BE2C (cell line): ENCODE results near the gene FBXO8.

ENCODE experiments used
- DNase-seq: peaks from one replicate; pipeline ENCODE4 v3.0.0-alpha.2; 2020
- H3K27me3 ChIP-seq: fragments of 250-450 bp; sonication (Bioruptor Pico); 2 replicates; pipeline ENCODE4 v1.5.1; 2020; ENCODE audit warnings: mild to moderate bottlenecking
- H3K36me3 ChIP-seq: fragments of 250-450 bp; sonication (Bioruptor Pico); 2 replicates; pipeline ENCODE4 v1.5.1; 2020; ENCODE audit warnings: mild to moderate bottlenecking
- H3K4me1 ChIP-seq: fragments of 250-450 bp; sonication (Bioruptor Pico); 2 replicates; pipeline ENCODE4 v1.5.1; 2020
- H3K4me3 ChIP-seq: 2 replicates; pipeline ENCODE4 v1.5.1; 2011; ENCODE audit warnings: low read depth, low read length
- H3K9me3 ChIP-seq: fragments of 250-450 bp; sonication (Bioruptor Pico); 2 replicates; pipeline ENCODE4 v1.5.1; 2020
- TF ChIP-seq, protein P1 (sequence below): IDR thresholded peaks from 2 replicates; pipeline ENCODE4 v1.5.1; 2012; ENCODE audit warnings: mild to moderate bottlenecking, low read depth, low read length

The FBXO8 gene

DNA sequence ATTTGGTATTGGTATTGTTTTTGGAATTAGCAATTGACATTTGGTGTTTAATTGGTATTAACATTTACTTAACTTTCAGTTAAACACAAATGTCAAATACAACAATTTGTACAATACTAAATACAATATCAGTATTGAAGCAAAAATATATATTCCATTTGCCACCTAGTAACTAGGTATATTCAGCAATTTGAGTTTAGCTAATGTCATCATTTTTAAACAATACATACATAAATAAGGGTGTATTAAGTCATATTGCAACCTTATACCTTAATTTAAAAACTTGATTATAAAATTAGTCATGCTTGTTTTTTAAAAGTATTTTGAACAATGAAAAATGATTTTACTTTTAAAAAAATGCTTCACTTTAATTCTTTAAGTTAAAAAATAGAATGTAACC is 53.3 kb downstream of the FBXO8 start:
- H3K9me3 ChIP-seq, result no peaks in the 10 kb centered on the region
- peaks cover 5% of the 10 kb centered on the region for H3K36me3 ChIP-seq
- H3K4me3 ChIP-seq, result no peak overlapping the region
- peaks cover 52% of the 10 kb centered on the region for H3K4me1 ChIP-seq
- no peak for DNase-seq
- no peaks in the 10 kb centered on the region for H3K27me3 ChIP-seq
- TF ChIP-seq, protein P1, sequence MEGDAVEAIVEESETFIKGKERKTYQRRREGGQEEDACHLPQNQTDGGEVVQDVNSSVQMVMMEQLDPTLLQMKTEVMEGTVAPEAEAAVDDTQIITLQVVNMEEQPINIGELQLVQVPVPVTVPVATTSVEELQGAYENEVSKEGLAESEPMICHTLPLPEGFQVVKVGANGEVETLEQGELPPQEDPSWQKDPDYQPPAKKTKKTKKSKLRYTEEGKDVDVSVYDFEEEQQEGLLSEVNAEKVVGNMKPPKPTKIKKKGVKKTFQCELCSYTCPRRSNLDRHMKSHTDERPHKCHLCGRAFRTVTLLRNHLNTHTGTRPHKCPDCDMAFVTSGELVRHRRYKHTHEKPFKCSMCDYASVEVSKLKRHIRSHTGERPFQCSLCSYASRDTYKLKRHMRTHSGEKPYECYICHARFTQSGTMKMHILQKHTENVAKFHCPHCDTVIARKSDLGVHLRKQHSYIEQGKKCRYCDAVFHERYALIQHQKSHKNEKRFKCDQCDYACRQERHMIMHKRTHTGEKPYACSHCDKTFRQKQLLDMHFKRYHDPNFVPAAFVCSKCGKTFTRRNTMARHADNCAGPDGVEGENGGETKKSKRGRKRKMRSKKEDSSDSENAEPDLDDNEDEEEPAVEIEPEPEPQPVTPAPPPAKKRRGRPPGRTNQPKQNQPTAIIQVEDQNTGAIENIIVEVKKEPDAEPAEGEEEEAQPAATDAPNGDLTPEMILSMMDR, result no peak

DNA sequence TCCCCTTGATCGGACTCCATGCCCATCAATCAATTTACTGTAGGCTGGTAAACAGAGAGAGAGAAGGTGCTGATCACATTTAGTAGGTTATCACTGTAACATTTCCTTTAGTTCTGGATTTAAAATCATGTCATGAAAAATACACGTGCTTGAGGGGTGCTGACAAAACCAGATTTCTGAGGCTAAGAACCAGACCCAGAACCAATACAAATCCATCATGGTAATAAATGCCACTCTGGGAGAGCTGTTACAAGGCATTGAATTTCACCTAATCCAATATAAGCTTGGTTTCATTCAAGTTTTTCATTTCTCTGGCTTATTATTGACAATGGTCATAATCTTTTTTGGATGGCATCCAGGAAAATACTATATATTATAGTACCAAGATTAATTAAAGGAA is 54.5 kb downstream of the FBXO8 start:
- DNase-seq, result no peak
- Histone ChIP-seq H3K27me3 (no peaks in the 10 kb centered on the region), H3K9me3 (no peaks in the 10 kb centered on the region), H3K4me1 (peaks cover 53% of the 10 kb centered on the region), H3K4me3 (no peak overlapping the region), H3K36me3 (no peaks in the 10 kb centered on the region; the same call in 1 of the 2 replicates)
- TF ChIP-seq, protein P1, result no peak

DNA sequence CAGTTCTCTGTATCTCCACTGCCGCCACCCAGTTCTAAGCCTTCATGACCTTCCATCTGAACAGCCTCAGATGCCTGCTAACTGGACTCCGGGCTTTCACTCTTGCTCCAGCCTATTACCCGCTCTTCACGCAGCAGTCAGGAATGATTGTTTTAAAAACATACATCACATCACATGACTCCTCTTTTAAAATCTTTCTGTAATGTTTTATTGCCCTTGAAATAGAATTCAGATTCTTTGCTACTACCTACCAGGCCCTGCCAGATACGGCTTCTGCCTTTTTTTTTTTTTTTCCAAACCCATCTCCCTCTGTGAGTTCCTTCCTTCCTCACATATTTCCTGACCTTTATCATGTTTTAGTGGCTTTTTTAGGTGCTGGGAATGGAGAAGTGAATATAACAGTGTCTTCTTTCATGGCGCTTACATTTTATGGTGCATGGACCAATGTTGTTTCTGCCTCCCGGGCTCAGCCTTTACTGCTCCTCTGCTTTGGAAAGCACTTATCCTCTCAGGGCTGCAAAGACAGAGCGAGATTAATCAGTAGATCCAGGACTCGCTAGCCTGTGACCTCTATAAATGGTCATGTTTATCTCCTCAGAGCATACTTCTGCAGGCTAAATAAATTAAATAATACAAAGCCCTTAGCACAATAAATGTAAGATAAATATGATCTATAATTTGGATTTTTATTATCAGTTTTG is 58.0 kb downstream of the FBXO8 start:
- TF ChIP-seq, protein P1, result no peak
- no peaks in the 10 kb centered on the region; the same call in 1 of the 2 replicates for H3K36me3 ChIP-seq
- peak overlapping the region; percentile 27 for H3K4me3 ChIP-seq
- DNase-seq, result peak; percentile 61
- no peaks in the 10 kb centered on the region for H3K9me3 ChIP-seq
- H3K4me1 ChIP-seq, result peaks cover 56% of the 10 kb centered on the region
- no peaks in the 10 kb centered on the region for H3K27me3 ChIP-seq

DNA sequence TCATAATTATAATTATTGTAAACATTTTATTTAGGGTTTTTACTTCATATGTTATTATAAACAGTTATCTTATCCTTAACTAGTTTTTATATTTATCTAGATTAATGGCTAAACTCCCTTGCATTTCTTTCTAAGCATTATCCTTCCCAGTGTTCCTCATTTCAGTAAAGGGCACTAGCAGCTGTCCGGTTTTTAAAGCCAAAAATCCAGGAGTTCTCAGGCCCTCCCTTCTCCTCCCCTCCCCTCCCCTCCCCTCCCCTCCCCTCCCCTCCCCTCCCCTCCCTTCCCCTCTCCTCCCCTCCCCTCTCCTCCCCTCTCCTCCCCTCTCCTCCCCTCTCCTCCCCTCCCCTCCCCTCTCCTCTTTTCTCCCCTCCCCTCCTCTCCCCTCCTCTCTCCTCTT is 58.9 kb downstream of the FBXO8 start:
- Histone ChIP-seq H3K4me3 (no peak overlapping the region), H3K27me3 (no peaks in the 10 kb centered on the region), H3K4me1 (peaks cover 57% of the 10 kb centered on the region), H3K36me3 (no peaks in the 10 kb centered on the region; the same call in 1 of the 2 replicates), H3K9me3 (no peaks in the 10 kb centered on the region)
- DNase-seq, result no peak
- TF ChIP-seq, protein P1, result no peak

GRCh38 chr4:174222266-174222872 is 61.1 kb downstream of the FBXO8 start:
- Histone ChIP-seq H3K27me3 (no peaks in the 10 kb centered on the region), H3K4me1 (peaks cover 37% of the 10 kb centered on the region)
- TF ChIP-seq, protein P1, result peak; percentile 83

More at GRCh38 chr4:174222266-174222872, 61.1 kb downstream of the FBXO8 start:
- Histone ChIP-seq H3K4me3 (no peak overlapping the region), H3K9me3 (no peaks in the 10 kb centered on the region), H3K36me3 (no peaks in the 10 kb centered on the region; the same call in 1 of the 2 replicates)
- DNase-seq, result peak; percentile 32
